GM18868 (cell line): ENCODE results near the gene SMIM27.
"Not testable (repeated sequence)": the region's sequence is repeated elsewhere in the genome, so short reads cannot be mapped to it uniquely, and the experiment has no call there.

Experiments
- ATAC-seq: cut with Tn5 transposase; IDR thresholded peaks from one replicate; pipeline ENCODE4 v1.9.1; 2021; ENCODE audit warnings: mild to moderate bottlenecking, moderate library complexity; ENCODE audit not compliant: unreplicated experiment

Gene SMIM27

GRCh38 chr9:32552172-32552872 is at the start of gene SMIM27, which contains the start of gene TOPORS:
SMIM27 (plus strand) TSS chr9:32552327; CDS start chr9:32552435, 108 bp downstream.
TOPORS (minus strand) TSS chr9:32552586; CDS start chr9:32552436, 150 bp downstream.
- peak; percentile 75 for ATAC-seq

DNA sequence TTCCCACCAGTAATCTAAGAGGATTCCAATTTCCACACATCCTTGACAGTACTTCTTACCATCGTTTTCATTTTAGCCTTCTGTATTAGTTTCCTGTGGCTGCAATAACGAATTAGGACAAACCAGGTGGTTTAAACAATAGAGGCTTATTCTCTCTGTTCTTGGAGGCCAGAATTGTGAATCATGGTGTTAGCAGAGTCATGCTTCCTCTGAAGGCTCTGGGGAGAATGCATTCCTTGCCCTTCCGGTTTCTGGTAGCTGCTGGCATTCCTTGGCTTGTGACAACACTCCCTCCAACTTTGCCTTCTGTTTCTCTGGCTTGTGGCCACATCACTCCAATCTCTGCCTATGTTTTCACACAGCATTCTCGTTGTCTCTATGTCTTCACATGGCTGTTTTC is 49.7 kb upstream of the SMIM27 start:
- no peak for ATAC-seq

- no peak for ATAC-seq
Observed at GRCh38 chr9:32503008-32503407, 49.1 kb upstream of the SMIM27 start.

DNA sequence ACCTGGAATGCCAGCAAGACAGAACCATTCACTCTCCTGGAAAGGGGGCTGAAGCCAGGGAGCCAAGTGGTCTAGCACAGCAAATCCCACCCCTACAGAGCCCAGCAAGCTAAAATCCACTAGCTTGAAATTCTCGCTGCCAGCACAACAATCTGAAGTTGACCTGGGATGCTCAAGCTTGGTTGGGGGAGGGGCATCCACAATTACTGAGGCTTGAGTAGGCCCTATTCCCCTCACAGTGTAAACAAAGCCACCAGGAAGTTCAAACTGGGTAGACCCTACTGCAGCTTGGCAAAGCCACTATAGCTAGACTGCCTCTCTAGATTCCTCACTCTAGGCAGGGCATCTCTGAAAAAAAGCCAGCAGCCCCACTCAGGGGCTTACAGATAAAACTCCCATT is 43.4 kb upstream of the SMIM27 start:
- no peak for ATAC-seq

DNA sequence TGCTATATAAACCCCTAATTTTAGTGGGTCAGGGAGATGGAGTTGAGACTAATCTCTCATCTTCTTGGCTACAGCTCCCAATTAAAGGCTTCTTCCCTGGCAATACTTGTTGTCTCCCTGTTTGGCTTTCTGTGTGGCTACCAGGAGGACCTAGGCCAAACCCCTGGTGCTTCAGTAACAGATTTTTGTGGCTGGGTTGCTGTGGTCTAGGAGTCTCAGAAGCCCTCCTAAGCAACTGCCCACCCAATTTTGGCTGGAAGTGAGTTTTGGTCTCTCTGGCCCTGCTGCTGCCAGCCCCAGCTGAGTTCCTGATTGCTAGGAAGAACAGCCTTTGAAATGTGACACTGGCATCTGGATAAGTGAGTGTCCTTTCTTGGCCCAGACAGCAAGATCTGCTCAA is 35.9 kb upstream of the SMIM27 start:
- no peak for ATAC-seq

- ATAC-seq = no peak
Observed at GRCh38 chr9:32518276-32518675, 33.9 kb upstream of the SMIM27 start.

DNA sequence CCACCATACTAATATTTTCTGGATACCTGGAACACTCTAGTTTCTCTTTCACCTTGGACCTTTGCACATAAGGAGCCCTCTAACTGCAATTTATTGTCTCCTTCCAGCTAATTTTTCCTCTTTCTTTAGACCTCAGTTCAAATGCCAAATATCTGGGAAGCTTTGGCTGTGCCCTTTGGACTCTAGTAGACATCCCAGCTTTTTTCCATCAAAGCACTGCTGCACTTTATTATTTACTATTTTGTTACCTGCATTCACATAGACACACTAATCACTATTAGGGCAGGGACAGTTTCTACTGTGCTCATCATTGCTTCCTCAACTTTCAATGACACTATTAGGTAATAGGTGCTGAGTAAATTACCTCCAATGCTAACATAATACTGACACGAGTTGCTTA is 28.2 kb upstream of the SMIM27 start:
- no peak for ATAC-seq

DNA sequence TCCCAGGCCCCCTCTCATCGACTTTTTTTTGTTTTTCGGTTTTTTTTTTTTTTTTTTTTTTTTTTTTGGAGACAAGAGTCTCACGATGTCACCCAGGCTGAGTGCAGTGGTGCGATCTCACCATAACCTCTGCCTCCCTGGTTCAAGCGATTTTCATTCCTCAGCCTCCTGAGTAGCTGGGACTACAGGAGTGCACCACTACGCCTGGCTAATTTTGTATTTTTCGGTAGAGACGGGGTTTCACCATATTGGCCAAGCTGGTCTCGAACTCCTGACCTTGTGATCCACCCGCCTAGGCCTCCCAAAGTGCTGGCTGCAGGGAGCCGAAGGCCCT is 27.6 kb upstream of the SMIM27 start:
- not testable (repeated sequence) for ATAC-seq

- peak; percentile 17 for ATAC-seq
Observed at GRCh38 chr9:32524892-32525708, 27.0 kb upstream of the SMIM27 start.

DNA sequence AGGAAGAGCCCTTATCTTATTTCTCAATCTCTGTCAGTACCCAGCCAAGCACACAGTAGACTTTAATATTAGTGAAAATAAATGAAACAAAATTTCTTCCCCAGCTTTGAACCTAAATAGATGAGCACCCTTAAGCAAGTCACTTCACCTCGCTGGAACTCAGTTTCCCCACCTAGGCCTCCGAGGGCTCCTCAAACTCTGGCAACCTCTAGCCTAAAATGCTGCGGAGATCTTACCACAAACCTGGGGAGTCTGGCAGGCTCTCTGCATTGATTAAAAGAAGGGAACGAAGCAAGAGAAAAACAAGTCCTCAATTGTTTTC is 26.5 kb upstream of the SMIM27 start:
- peak; percentile 26 for ATAC-seq

DNA sequence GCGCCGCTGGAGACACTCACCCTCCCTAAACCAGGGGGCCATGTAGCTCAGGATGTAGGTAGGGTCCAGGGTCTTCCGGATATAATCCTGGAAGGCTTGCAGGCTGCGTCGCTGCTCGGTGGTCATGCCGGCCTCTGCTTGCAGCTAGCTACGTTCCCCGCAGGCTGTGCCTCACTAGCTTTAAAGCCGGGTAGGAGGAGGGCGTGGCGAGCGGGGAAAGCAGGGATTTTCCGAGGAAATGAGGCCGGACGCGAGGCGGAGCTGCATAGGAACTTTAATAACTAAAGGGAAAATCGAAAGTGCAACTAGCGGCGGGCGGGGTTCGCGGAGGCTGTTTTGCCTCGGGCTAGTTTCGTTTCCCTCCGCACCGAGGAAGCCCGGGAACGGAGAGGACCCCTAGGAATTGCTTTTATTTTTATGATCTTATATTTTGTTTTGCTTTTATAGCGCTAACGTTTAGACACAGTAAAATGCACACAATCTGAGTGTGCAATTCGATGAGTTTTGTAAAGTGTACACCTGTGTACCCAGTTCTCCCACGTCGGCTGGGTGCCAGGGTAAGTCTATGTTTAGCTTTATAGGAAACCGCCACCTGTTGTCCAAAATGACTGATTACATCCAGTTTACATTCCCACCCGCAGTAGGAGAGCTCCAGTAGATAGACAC is 26.0 kb upstream of the SMIM27 start, which contains the start of gene RIGI:
Gene RIGI, minus strand, starts transcription at position 156 of the 666 bp plus-strand sequence. Its CDS starts 30 bp downstream, at position 126.
- ATAC-seq = peak; percentile 75

DNA sequence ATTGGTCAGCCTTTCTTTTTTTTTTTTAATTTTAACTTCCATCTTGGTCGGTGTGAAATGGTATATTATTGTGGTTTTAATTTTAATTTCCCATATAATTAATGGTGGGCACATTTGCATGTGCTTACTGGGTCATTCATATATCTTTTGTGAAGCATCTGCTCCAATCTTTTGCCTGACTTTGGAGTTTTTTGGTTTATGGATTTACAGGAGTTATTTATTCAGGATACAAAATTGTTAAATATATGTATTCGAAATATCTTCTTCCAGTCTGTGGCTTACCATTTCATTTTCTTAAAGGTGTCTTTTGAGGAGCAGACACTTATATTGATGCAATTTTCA is 25.4 kb upstream of the SMIM27 start:
- ATAC-seq = no peak

- ATAC-seq = no peak
Observed at GRCh38 chr9:32533336-32533735, 18.8 kb upstream of the SMIM27 start.

GRCh38 chr9:32533816-32534215 is 18.3 kb upstream of the SMIM27 start:
- ATAC-seq = no peak

GRCh38 chr9:32543047-32543446 is 9.1 kb upstream of the SMIM27 start:
- ATAC-seq = no peak

GRCh38 chr9:32545884-32546283 is 6.2 kb upstream of the SMIM27 start:
- ATAC-seq = no peak

- not testable (repeated sequence) for ATAC-seq
Observed at GRCh38 chr9:32548213-32548612, 3.9 kb upstream of the SMIM27 start.

GRCh38 chr9:32550150-32550561 is 2.0 kb upstream of the SMIM27 start:
- no peak for ATAC-seq

- ATAC-seq = peak; percentile 69
Observed at GRCh38 chr9:32550562-32551275, 1.4 kb upstream of the SMIM27 start.

- no peak for ATAC-seq
Observed at GRCh38 chr9:32551276-32552051, 663 bp upstream of the SMIM27 start.
